HG03460 (cell line): ENCODE data around the gene HOTAIR.

Experiments
- ATAC-seq: cut with Tn5 transposase; IDR thresholded peaks from one replicate; pipeline ENCODE4 v1.9.1; 2021; ENCODE audit not compliant: unreplicated experiment

Gene HOTAIR

DNA sequence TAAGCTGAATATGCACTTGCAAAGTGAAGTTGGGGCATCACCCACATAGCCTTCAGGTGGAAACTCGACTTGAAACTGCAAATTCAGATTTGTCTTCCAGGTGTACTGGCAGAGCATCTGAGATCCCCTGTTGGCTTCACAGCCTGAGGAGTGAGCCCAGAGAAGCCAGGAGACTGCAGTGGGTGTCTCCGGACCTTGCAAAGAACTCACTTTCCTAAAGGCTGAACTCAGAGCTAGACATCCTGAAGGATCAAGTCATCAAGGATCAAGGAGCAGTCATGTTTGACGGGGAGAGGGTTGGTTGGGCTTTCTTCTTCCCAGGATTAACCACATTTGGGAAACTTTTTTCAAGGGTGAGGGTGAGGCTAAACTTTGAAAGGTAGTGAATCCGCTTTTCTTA lies 45.2 kb downstream of the HOTAIR start:
- no peak for ATAC-seq

DNA sequence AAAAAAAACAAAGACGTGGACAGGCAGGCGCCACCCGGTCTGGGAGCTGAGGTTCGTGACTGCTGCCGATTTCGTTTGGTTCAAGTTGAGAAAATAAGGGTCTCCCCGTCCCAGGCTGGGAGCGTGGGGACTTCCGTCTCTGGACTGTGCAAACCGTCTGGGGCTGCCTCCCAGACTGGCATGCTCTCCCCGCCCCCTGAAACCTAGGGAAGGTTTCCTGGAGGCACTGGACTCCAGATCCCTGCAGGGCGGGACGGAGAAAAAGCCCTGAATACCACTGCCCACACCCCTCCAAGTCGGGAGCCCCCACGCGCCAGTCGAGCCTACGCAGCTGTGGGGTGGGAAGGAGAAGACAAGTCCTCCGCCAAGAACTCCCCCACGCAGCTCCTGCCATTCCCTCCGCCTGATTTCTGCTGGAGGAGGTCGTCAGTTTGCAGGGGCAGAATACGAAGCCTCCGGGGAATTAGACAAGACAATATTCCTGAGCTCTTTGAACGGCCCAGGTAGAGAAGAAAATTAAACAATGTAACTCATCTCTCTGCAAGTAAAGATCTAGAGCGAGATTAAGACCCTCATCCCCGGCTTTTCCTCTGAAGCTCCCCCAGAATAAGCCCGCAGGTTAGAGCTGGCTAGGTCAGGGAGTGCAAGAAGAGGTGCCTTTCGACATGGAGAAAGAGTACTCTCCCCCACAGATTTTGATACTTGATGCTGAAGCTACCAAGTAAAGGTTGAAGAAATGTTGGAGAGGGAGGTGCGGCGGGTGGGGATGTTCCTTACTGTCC lies 46.5 kb downstream of the HOTAIR start:
- no peak for ATAC-seq

GRCh38 chr12:53927220-53928029 lies 47.3 kb downstream of the HOTAIR start:
- ATAC-seq: no peak

DNA sequence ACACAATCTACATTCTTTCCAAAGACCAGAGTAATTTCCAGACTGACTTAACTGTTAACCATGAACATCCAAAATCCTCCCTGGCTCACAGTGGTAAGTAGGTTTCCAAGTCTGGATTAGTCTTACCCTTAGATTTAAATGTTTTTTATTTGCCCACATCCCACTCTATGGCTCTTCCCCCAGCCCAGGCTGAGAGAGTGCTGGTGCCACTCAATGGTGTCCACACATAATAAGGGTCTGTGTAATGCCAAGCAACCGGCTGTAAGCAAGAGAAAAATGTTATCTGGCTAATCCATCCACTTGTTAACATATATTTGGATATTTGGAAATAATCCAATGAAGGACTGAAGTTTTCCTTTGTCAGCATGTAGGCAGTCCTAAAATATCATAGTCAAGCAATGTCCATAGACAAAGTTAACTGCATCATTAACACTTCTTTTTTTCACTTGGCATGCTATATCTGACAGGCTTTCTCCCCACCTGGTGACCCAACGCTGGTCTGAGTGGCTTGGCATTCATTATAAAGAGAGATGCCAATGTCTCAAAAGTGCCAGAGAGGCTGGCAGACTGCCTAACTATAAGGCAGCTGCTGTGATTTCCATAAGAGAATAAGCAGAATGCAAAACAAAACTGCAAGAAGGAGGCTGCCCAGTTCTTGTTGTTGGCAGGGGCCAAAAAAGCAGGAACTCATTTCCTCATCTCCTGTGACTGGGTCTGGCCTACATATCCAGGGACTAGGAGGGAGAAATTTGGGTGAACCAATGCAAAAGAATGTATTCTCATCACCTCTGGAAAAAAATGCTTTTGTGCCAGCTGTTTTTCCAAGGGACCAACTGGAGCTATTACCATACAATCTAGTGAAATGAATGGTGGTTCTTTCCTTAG lies 50.0 kb downstream of the HOTAIR start:
- no peak for ATAC-seq

- ATAC-seq: no peak
Measured at GRCh38 chr12:53916788-53917655, 57.7 kb downstream of the HOTAIR start.
